HG02973 (cell line): ENCODE measurements around the gene ERC2.

Source experiments
- ATAC-seq: cut with Tn5 transposase; IDR thresholded peaks from one replicate; pipeline ENCODE4 v1.9.1; 2021; ENCODE audit warnings: moderate library complexity; ENCODE audit not compliant: unreplicated experiment

The ERC2 gene

GRCh38 chr3:55609230-55609827 is 858.9 kb downstream of the ERC2 start:
- no peak for ATAC-seq

GRCh38 chr3:55608301-55608937 is 859.8 kb downstream of the ERC2 start:
- no peak for ATAC-seq

DNA sequence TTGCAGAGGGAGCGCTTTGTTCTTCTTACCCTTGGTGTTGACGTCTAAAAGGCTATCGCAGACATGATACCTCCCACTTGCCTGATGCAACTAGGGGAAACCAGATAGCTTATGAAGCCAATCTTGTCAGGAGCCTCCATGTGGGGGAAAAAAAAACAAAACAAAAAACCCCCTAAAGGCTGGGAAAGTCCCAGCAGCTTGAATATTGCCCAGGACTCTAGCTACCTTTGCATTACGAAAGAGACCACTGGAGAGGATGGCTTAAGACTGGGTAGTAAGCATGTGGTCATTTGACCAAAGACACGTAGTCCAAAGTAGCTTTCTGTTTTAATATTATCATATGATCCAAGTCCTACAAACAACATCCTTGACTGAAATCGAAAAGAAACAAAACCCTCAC is 860.4 kb downstream of the ERC2 start:
- ATAC-seq: peak; percentile 87

DNA sequence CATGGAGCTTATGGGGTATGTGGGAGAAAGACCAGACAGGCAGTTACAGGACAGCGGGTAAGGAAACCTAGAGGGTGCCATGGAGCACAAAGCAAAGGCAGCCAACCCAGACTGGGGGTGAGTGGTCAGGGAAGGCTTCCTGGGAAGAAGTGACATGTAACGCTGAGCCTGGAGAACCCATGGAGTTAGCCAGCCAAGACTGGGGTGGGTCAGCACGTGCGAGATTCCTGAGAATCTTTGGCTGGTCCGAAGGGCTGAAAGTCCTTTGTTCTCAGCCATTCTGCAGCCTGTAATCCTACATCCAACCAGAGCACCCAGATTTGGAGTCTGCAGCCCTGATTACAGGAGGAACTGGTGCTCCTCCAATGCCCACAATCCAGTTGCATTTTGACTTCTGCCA is 861.1 kb downstream of the ERC2 start:
- ATAC-seq: no peak

DNA sequence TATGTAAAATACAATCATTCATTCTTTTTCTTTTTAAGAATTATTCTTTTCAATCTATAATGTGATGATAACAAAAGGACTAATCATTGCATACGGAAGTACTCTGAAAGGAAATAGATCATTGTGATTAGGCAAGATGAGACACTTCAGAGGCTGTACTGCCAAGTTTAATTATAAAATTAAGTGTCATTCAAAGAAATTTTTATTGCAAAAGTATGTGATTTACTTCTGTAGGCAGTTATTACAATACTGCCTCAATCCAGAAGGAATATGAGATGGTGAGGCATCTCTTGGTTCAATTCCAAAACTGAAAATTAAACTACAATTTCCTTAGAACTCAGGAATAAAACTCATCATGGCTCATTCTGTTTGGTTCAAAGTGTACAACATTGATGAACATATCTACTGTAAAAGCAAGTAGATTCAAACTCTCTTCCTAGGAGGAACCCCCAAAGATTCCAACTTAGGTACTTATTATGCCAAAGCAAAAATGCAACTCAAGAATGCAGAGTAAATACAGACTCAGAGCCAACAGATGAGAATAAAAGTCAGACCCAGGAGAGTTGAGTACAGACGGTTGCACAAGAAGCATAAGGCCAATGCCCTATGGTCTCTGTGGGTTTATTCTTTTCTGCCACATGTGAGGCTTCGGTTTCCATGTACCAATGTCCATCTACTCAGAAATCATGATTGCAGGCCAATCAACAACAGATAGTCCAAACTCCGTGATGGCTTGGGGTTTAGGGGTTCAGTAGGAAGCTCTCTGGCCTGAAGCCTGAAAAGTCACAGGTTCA is 862.6 kb downstream of the ERC2 start:
- no peak for ATAC-seq

DNA sequence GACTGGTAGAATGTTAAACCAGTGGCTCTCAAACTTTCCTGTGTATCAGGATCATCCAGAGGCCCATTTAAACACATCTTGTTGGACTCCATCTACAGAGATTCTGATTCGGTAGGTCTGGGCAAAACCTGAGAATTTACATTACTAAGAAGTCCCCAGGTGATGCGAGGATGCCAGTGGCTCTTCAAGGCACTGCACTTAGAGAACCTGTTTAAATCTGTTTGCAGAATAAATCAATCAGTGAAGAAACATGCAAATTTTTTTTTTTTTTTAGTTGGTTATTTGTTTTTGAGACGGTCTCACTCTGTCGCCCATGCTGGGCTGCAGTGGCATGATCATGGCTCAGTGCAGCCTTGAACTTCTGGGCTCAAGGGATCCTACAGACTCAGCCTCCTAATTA is 863.4 kb downstream of the ERC2 start:
- ATAC-seq: no peak

DNA sequence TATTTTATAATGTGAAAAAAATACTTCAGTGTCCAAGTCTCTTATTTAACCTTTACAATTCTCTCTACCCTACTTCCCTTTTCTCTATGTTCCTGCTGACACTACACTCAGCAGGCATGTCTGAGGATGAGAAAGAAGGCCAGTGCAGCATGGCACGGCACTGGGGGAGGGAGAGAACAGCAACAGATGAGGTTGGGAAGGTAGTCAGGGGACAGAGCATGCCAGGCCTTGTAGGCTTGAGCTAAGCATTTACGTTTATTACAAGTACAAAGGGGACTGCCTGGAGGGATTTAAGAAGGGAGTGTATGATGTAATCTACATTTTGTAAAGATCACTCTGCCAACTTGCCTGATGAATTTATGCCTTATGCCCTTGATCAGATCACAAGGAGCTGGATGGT is 863.9 kb downstream of the ERC2 start:
- no peak for ATAC-seq

DNA sequence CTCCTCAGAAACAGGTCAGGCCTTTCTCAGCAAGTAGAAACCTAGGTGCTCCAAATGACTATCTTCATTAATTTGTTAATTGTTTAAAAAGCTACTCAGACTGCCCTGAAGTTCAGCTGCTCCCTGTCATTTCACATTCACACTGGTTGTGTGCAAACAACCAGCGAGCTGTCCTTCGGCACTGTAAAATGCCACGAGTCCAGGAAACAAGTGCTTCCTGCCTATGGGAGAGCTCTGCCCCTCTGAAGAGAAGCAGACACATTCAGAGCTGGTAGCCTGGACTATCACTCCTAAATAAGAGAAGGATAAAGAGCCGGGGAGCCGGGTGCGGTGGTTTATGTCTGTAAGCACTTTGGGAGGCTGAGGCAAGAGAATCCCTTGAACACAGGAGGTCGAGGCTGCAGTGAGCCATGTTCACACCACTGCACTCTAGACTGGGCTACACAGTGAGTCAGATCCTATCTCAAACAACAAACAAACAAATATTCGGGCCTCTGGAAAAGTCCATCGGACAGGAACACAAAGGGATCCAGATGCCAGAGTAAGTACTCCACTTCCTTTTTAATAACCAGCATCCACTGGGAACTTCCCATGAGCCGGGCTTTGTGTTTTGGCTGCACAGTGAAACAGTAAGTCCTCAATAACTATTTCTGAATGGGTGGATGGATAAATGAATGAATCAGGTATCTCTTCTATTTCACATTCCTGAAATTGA is 866.7 kb downstream of the ERC2 start:
- no peak for ATAC-seq

DNA sequence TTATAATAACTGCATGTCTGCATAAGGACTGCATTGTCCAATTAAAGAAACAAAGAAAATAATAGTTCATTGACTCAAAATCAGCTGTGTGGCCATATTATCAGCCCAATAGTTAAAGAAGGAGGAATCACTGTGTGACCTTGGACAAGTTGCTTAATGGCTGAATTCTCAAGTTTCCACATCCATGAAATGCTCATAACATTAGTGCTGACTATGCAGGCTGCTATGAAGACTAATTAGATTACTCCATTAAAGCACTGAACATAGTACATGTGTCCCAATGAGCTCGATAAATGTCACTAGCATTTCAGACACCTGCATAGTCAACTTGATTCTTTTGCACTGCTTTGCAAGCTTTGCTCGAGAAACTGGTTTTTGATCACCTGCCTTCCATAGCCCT is 870.0 kb downstream of the ERC2 start:
- no peak for ATAC-seq

- ATAC-seq: no peak
Observed at GRCh38 chr3:55597641-55598040, 870.6 kb downstream of the ERC2 start.

GRCh38 chr3:55596212-55596611 is 872.1 kb downstream of the ERC2 start:
- no peak for ATAC-seq

GRCh38 chr3:55595420-55595819 is 872.8 kb downstream of the ERC2 start:
- ATAC-seq: no peak

DNA sequence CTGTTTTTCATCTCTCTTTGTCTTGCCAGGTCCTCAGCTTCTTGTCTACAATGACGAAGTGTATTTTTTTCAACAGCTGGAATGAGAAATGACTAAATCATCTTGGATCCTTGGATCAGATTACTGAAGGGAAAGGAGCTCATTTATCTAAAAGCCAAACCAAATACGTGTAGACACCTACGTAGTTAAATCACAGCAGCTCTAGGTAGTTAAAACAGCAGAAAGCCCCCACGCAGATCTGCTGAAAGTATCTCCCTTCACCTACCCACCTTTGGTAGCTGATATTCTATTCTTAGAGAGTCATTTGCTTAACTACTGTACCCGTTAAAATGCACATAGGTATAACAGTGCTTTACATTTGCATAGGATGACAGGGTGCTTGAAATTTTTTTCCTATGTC is 875.7 kb downstream of the ERC2 start:
- ATAC-seq: no peak

GRCh38 chr3:55591888-55592287 is 876.4 kb downstream of the ERC2 start:
- no peak for ATAC-seq

DNA sequence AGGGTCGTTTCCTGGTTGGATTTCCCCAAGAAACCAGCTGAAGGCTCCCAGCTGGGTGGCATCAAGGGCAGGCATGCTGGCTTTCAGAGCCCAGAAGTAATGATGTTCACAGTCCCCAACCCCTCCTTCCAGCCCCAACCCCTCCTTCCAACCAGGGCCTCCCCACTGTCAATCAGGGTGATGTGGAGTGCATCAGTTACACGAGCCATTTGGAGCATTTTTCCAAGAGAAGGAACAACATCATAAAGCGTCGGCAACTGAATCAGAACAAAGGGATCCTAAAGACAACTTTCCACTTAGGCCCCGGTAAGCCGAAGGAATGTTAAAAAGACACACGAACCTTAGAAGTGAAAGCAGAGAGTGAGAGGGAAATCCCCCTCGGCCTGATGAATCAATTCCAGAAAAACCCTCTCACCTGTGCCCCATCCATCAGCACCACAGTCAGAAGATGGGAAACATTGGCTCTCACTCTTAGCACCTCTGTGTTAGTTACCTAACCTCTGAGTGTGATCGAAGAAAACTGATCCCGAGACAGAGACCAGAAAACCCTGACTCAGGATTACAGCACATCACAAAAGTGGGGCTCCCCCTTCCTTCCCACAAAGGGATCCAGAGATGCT is 880.0 kb downstream of the ERC2 start:
- no peak for ATAC-seq

GRCh38 chr3:55585856-55586255 is 882.4 kb downstream of the ERC2 start:
- ATAC-seq: no peak

DNA sequence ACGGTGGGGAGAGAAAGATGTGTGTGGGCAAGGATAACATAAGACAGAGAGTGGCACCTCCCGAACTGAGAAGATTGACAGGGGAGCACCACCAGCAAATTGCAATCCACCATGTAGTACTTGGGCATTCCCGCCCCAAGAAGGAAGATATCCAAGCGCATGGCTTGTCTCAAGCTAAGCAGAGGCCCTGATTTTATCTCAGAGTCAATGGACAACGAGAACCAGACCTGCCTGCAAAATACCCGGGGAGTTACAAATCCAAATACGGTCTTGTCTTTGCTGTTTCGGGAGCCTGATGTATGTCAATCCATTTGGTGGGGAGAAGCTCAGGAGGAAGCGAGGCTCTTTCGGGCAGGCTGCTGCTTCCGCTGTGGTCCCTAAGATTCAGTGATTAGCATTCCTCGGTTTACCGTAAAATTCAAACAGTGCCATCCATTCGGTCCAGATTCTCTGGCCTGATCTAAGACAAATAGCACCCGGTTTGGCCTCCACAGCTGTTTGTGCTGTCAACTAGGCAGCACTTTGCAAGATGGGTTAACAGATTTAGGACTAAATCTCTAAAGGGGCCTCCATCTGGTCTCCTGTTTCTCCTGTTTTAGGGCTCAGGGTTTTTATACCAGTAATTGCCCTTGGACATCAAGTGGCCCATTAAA is 883.4 kb downstream of the ERC2 start:
- no peak for ATAC-seq

- no peak for ATAC-seq
Observed at GRCh38 chr3:55584030-55584429, 884.2 kb downstream of the ERC2 start.

- no peak for ATAC-seq
Observed at GRCh38 chr3:55583475-55583874, 884.8 kb downstream of the ERC2 start.

DNA sequence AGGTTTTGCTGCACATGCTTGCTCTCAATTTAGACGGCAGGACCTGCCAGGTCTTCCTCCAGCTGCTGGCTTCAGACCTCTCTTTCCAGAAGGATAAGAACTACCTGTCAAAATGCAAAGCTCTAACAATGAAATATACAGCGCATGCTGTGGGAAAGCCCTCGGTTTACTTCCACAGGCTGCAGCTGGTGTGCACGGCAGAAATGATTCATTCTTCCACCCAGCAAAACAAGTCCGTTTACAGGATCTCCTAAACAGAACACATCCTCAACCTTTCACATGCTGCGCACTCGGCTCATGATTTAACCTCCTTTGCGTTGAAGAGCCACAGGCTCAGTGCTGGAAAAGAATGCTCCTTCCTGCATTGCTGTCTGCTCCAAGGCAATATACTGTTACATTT is 888.8 kb downstream of the ERC2 start:
- no peak for ATAC-seq
